ENCODE results near the gene CEBPG.

The CEBPG gene

GRCh38 chr19:33384983-33385382, 11.5 kb downstream of the CEBPG start:
- no peak for DNase-seq

- DNase-seq, result no peak
Measured at GRCh38 chr19:33385956-33386355, 12.4 kb downstream of the CEBPG start.

- DNase-seq, result no peak
Measured at GRCh38 chr19:33386361-33386858, 12.9 kb downstream of the CEBPG start.

GRCh38 chr19:33387351-33388230, 14.1 kb downstream of the CEBPG start:
- no peak for DNase-seq

GRCh38 chr19:33388231-33388724, 14.8 kb downstream of the CEBPG start:
- DNase-seq, result no peak

- no peak for DNase-seq
Measured at GRCh38 chr19:33388725-33389420, 15.4 kb downstream of the CEBPG start.

- no peak for DNase-seq
Measured at GRCh38 chr19:33389421-33390100, 16.1 kb downstream of the CEBPG start.

- no peak for DNase-seq
Measured at GRCh38 chr19:33390101-33390907, 16.8 kb downstream of the CEBPG start.

GRCh38 chr19:33390908-33391630, 17.6 kb downstream of the CEBPG start:
- no peak for DNase-seq

- no peak for DNase-seq
Measured at GRCh38 chr19:33391631-33392249, 18.2 kb downstream of the CEBPG start.

GRCh38 chr19:33392341-33393285, 19.1 kb downstream of the CEBPG start:
- peak; percentile 88 for DNase-seq

GRCh38 chr19:33393286-33394005, 19.9 kb downstream of the CEBPG start:
- DNase-seq, result peak; percentile 82

GRCh38 chr19:33394006-33394722, 20.7 kb downstream of the CEBPG start:
- DNase-seq, result no peak

GRCh38 chr19:33394723-33395560, 21.4 kb downstream of the CEBPG start:
- no peak for DNase-seq

- no peak for DNase-seq
Measured at GRCh38 chr19:33395561-33396550, 22.3 kb downstream of the CEBPG start.

Measured in NCI-H146 (cell line).